ENCODE data around the gene ADGRE2.

The ADGRE2 gene

GRCh38 chr19:14733574-14733973, 44.8 kb downstream of the ADGRE2 start:
- no peak for DNase-seq (ENCODE audit: low spot score)

- DNase-seq (ENCODE audit: low spot score): no peak
These were observed 45.9 kb downstream of the ADGRE2 start for GRCh38 chr19:14732510-14732909.

- peak; percentile 36 for DNase-seq (ENCODE audit: low spot score)
These were observed 47.2 kb downstream of the ADGRE2 start for GRCh38 chr19:14731200-14731599.

- DNase-seq (ENCODE audit: low spot score): no peak
These were observed 49.8 kb downstream of the ADGRE2 start for GRCh38 chr19:14728595-14728994.

- DNase-seq (ENCODE audit: low spot score): no peak
These were observed 56.2 kb downstream of the ADGRE2 start for GRCh38 chr19:14722127-14722526.

GRCh38 chr19:14719162-14719561, 59.2 kb downstream of the ADGRE2 start:
- no peak for DNase-seq (ENCODE audit: low spot score)

- DNase-seq (ENCODE audit: low spot score): no peak
These were observed 59.7 kb downstream of the ADGRE2 start for GRCh38 chr19:14718522-14719116.

GRCh38 chr19:14715841-14716240, 62.5 kb downstream of the ADGRE2 start:
- no peak for DNase-seq (ENCODE audit: low spot score)

- DNase-seq (ENCODE audit: low spot score): no peak
These were observed 73.9 kb downstream of the ADGRE2 start for GRCh38 chr19:14704450-14704849.

GRCh38 chr19:14703833-14704232, 74.5 kb downstream of the ADGRE2 start:
- no peak for DNase-seq (ENCODE audit: low spot score)

GRCh38 chr19:14700711-14701375, 77.5 kb downstream of the ADGRE2 start:
- no peak for DNase-seq (ENCODE audit: low spot score)

GRCh38 chr19:14699641-14700040, 78.7 kb downstream of the ADGRE2 start:
- DNase-seq (ENCODE audit: low spot score): no peak

- no peak for DNase-seq (ENCODE audit: low spot score)
These were observed 82.9 kb downstream of the ADGRE2 start for GRCh38 chr19:14695471-14695870.

GRCh38 chr19:14694641-14695266, 83.6 kb downstream of the ADGRE2 start:
- DNase-seq (ENCODE audit: low spot score): no peak

GRCh38 chr19:14689598-14690503, 88.5 kb downstream of the ADGRE2 start, which contains the start of gene ZNF333:
TSS of gene ZNF333 (plus strand) at chr19:14690048. CDS start at chr19:14693492, 3,444 bp downstream.
- DNase-seq (ENCODE audit: low spot score): peak; percentile 93

- DNase-seq (ENCODE audit: low spot score): no peak
These were observed 91.9 kb downstream of the ADGRE2 start for GRCh38 chr19:14686411-14686810.

GRCh38 chr19:14683439-14683838, 94.9 kb downstream of the ADGRE2 start:
- no peak for DNase-seq (ENCODE audit: low spot score)

All from HuH-7.5 (cell line).